ENCODE measurements around the gene SIRT4.
A peak's percentile ranks its signal among the peaks of the same experiment; 100 is the strongest.

DNA sequence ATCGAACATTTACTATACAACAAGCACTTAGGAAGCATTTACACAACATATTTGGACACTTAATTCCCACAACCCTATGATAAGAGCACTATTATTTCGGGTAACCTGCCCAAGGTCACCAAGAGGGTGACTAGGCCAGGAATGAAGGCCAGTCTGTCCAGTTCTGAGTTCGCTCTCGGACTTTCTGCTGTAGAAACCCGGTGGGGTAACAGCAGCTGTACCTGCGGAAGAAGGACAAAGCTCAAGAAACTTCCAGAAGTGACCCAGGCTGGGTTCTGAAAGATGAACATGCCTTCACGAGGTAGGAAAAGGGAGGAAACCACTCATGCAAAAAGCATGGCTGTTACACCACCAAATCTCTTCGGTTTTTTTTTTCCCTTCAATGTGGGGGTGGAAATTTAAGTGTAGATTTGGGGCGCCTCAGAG is 14.7 kb downstream of the SIRT4 start:
- TF ChIP-seq, protein P1, sequence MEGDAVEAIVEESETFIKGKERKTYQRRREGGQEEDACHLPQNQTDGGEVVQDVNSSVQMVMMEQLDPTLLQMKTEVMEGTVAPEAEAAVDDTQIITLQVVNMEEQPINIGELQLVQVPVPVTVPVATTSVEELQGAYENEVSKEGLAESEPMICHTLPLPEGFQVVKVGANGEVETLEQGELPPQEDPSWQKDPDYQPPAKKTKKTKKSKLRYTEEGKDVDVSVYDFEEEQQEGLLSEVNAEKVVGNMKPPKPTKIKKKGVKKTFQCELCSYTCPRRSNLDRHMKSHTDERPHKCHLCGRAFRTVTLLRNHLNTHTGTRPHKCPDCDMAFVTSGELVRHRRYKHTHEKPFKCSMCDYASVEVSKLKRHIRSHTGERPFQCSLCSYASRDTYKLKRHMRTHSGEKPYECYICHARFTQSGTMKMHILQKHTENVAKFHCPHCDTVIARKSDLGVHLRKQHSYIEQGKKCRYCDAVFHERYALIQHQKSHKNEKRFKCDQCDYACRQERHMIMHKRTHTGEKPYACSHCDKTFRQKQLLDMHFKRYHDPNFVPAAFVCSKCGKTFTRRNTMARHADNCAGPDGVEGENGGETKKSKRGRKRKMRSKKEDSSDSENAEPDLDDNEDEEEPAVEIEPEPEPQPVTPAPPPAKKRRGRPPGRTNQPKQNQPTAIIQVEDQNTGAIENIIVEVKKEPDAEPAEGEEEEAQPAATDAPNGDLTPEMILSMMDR (IDR thresholded peaks at IDR 0.05): peak in 1 of 7 experiments; percentile 3
- peak in 1 of 3 donors; percentile 40 for TF ChIP-seq POLR2A (IDR thresholded peaks at IDR 0.05)

Measured in body of pancreas (tissue), 4 donors.